ENCODE measurements around the gene PCK1. TPM values are rescaled to one million over a fixed set of nuclear protein-coding genes. Genes with fewer than 3 reads are reported as not detected.

Gene PCK1
- total and polyA plus RNA-seq, 2 of the 13 experiments (the other 11 are each of a cell fraction or from before 2014, with no cell fraction given), result 6.5 to 12.6 TPM

GRCh38 chr20:57573894-57574293 lies 13.0 kb downstream of the PCK1 start:
- no peak overlapping the region for H2AFZ ChIP-seq (ENCODE audit: low read length)
- H3K9me3 ChIP-seq (ENCODE audit: low read length), result no peaks in the 10 kb centered on the region
- peak; percentile 41 for ATAC-seq
- no peak overlapping the region for H3K4me3 ChIP-seq (replicated peaks in 1 of 3; ENCODE audit: insufficient read depth in 1 of 3, low read depth in 2 of 3, low read length in 3 of 3)
- no peak overlapping the region for H3K9ac ChIP-seq (ENCODE audit: insufficient read depth, low read depth, low read length)
- H3K27ac ChIP-seq (ENCODE audit: extremely low read length, insufficient read depth, low read length), result no peak overlapping the region
- H3K4me2 ChIP-seq (ENCODE audit: low read depth, low read length), result no peak overlapping the region
- H4K20me1 ChIP-seq (ENCODE audit: insufficient read depth, low read length), result no peaks in the 10 kb centered on the region
- no peak for DNase-seq (ENCODE audit: low spot score)
- intact Hi-C loops (cut with micrococcal nuclease; ENCODE audit: unreplicated experiment) (no loop called here), in situ Hi-C loops (cut with HindIII; ENCODE audit: extremely low pct_ligation_motif_present, low pct_unique_long_range_greater_than_20kb) (no loop called here)
- BruUV-seq (replicated peaks), result no TSS peak
- H3K79me2 ChIP-seq (ENCODE audit: insufficient read depth, low read length), result no peaks in the 10 kb centered on the region
- H3K36me3 ChIP-seq (replicated peaks in 1 of 2; ENCODE audit: control insufficient read depth in 1 of 2, insufficient read depth in 2 of 2, low read length in 2 of 2), result no peaks in the 10 kb centered on the region
- CTCF ChIA-PET (ENCODE audit: low intra/inter-chr PET ratio, low total read pairs), result interaction anchor here (1.9 kb wide), 1 partner anchor 48 kb away, joined by 12 read pairs; no protein-coding TSS in a partner anchor
- POLR2A ChIA-PET, result interaction anchor here (12.9 kb wide), 1 partner anchor 14 kb away, joined by 96 read pairs; the partner anchor contains the start of gene PCK1
- FAIRE-seq, result peak; percentile 32
- 57% methylated on average over 5 of the region's 5 CpGs for WGBS (ENCODE audit: low lambda C conversion rate)
- peaks cover 1 to 10% of the 10 kb centered on the region in 2 experiments; a peak in 3 of 5 replicates for H3K27me3 ChIP-seq (ENCODE audit: control insufficient read depth in 1 of 2, insufficient read depth in 2 of 2, low read length in 2 of 2)
- H3K4me1 ChIP-seq (ENCODE audit: insufficient read depth, low read length), result peaks cover 62% of the 10 kb centered on the region
- TF ChIP-seq ONECUT2 (CRISPR knock-in tag; IDR thresholded peaks at IDR 0.05), result no peak
- 0 out of 2 replicates have a peak, but pooled peaks have one; percentile 14 for TF ChIP-seq ZNF24 (IDR thresholded peaks at IDR 0.05)
- no peak for TF ChIP-seq PHF5A (CRISPR knock-in tag; IDR thresholded peaks at IDR 0.05; ENCODE audit: low read depth, unreplicated experiment)
- TF ChIP-seq SALL1 (CRISPR knock-in tag; IDR thresholded peaks at IDR 0.05), result peak; percentile 31; the same call in 1 of the 2 replicates
- TF ChIP-seq MAZ (IDR thresholded peaks at IDR 0.05; ENCODE audit: borderline replicate concordance, low read depth, low read length), result peak; percentile 43; the same call in 1 of the 2 replicates
- no peak for TF ChIP-seq MAZ (CRISPR knock-in tag; IDR thresholded peaks at IDR 0.05; ENCODE audit: low read depth)
- TF ChIP-seq ZNF768 (CRISPR knock-in tag; IDR thresholded peaks at IDR 0.05), result peak; percentile 40; the same call in 1 of the 2 replicates
- TF ChIP-seq SAFB2 (CRISPR knock-in tag; IDR thresholded peaks at IDR 0.05; ENCODE audit: borderline replicate concordance, low read depth), result no peak
- TF ChIP-seq, protein P1, sequence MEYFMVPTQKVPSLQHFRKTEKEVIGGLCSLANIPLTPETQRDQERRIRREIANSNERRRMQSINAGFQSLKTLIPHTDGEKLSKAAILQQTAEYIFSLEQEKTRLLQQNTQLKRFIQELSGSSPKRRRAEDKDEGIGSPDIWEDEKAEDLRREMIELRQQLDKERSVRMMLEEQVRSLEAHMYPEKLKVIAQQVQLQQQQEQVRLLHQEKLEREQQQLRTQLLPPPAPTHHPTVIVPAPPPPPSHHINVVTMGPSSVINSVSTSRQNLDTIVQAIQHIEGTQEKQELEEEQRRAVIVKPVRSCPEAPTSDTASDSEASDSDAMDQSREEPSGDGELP (IDR thresholded peaks at IDR 0.05; ENCODE audit: borderline replicate concordance, low read depth), result peak; percentile 86
- no peak for TF ChIP-seq ZNF878 (CRISPR knock-in tag; IDR thresholded peaks at IDR 0.05)
- TF ChIP-seq, protein P2, sequence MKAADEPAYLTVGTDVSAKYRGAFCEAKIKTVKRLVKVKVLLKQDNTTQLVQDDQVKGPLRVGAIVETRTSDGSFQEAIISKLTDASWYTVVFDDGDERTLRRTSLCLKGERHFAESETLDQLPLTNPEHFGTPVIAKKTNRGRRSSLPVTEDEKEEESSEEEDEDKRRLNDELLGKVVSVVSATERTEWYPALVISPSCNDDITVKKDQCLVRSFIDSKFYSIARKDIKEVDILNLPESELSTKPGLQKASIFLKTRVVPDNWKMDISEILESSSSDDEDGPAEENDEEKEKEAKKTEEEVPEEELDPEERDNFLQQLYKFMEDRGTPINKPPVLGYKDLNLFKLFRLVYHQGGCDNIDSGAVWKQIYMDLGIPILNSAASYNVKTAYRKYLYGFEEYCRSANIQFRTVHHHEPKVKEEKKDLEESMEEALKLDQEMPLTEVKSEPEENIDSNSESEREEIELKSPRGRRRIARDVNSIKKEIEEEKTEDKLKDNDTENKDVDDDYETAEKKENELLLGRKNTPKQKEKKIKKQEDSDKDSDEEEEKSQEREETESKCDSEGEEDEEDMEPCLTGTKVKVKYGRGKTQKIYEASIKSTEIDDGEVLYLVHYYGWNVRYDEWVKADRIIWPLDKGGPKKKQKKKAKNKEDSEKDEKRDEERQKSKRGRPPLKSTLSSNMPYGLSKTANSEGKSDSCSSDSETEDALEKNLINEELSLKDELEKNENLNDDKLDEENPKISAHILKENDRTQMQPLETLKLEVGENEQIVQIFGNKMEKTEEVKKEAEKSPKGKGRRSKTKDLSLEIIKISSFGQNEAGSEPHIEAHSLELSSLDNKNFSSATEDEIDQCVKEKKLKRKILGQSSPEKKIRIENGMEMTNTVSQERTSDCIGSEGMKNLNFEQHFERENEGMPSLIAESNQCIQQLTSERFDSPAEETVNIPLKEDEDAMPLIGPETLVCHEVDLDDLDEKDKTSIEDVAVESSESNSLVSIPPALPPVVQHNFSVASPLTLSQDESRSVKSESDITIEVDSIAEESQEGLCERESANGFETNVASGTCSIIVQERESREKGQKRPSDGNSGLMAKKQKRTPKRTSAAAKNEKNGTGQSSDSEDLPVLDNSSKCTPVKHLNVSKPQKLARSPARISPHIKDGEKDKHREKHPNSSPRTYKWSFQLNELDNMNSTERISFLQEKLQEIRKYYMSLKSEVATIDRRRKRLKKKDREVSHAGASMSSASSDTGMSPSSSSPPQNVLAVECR (CRISPR knock-in tag; IDR thresholded peaks at IDR 0.05; ENCODE audit: borderline replicate concordance), result no peak
- no peak for TF ChIP-seq ZKSCAN1 (IDR thresholded peaks at IDR 0.05; ENCODE audit: low read length)
- TF ChIP-seq HCFC1 (IDR thresholded peaks at IDR 0.05; ENCODE audit: low read depth, low read length), result 0 out of 2 replicates have a peak, but pooled peaks have one; percentile 12
- TF ChIP-seq STAG1 (CRISPR knock-in tag; IDR thresholded peaks at IDR 0.05), result peak; percentile 54
- no peak for TF ChIP-seq ZNF510 (CRISPR knock-in tag; IDR thresholded peaks at IDR 0.05; ENCODE audit: low read depth)
- no peak for TF ChIP-seq CBX5 (CRISPR knock-in tag; IDR thresholded peaks at IDR 0.05; ENCODE audit: borderline replicate concordance)
- TF ChIP-seq, protein P3, sequence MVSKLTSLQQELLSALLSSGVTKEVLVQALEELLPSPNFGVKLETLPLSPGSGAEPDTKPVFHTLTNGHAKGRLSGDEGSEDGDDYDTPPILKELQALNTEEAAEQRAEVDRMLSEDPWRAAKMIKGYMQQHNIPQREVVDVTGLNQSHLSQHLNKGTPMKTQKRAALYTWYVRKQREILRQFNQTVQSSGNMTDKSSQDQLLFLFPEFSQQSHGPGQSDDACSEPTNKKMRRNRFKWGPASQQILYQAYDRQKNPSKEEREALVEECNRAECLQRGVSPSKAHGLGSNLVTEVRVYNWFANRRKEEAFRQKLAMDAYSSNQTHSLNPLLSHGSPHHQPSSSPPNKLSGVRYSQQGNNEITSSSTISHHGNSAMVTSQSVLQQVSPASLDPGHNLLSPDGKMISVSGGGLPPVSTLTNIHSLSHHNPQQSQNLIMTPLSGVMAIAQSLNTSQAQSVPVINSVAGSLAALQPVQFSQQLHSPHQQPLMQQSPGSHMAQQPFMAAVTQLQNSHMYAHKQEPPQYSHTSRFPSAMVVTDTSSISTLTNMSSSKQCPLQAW (CRISPR knock-in tag; IDR thresholded peaks at IDR 0.05), result 0 out of 2 replicates have a peak, but pooled peaks have one; percentile 35
- 0 out of 2 replicates have a peak, but pooled peaks have one; percentile 16 for TF ChIP-seq ZNF839 (CRISPR knock-in tag; IDR thresholded peaks at IDR 0.05; ENCODE audit: borderline replicate concordance)
